Parathyroid adenoma (tissue), 2 donors: Measurements from ENCODE around the gene PRDM2.

ENCODE experiments used
- H2AFZ ChIP-seq: fragments of 300-600 bp; sonication (generic); one replicate; pipeline ENCODE4 v1.7.0; 2017; ENCODE audit warnings: antibody characterized with exemption, mild to moderate bottlenecking
- H3K27ac ChIP-seq: fragments of 300-600 bp; sonication (generic); one replicate; pipeline ENCODE4 v1.7.0; 2017
- H3K27me3 ChIP-seq: fragments of 300-600 bp; sonication (generic); one replicate; pipeline ENCODE4 v1.7.0; 2017; ENCODE audit warnings: low read length; ENCODE audit not compliant: control insufficient read depth, insufficient read depth
- H3K36me3 ChIP-seq: fragments of 300-600 bp; sonication (generic); one replicate; pipeline ENCODE4 v1.7.0; 2017; ENCODE audit warnings: low read length; ENCODE audit not compliant: control insufficient read depth, insufficient read depth
- H3K4me1 ChIP-seq: fragments of 300-600 bp; sonication (generic); one replicate; pipeline ENCODE4 v1.7.0; 2017; ENCODE audit warnings: control low read depth
- H3K4me2 ChIP-seq: fragments of 300-600 bp; sonication (generic); one replicate; pipeline ENCODE4 v1.7.0; 2017; ENCODE audit warnings: low read length
- H3K4me3 ChIP-seq: fragments of 300-600 bp; sonication (generic); one replicate; pipeline ENCODE4 v1.7.0; 2017; ENCODE audit warnings: low read depth, low read length
- H3K79me2 ChIP-seq: fragments of 300-600 bp; sonication (generic); one replicate; pipeline ENCODE4 v1.7.0; 2017; ENCODE audit warnings: control low read depth
- H3K9ac ChIP-seq: fragments of 300-600 bp; sonication (generic); one replicate; pipeline ENCODE4 v1.7.0; 2017; ENCODE audit warnings: mild to moderate bottlenecking
- H3K9me3 ChIP-seq: fragments of 300-600 bp; sonication (generic); one replicate; pipeline ENCODE4 v1.7.0; 2017; ENCODE audit warnings: low read length; ENCODE audit not compliant: control insufficient read depth
- TF ChIP-seq, protein P1 (sequence below): fragments of 300-600 bp; sonication (generic); IDR thresholded peaks from one replicate; pipeline ENCODE4 v1.7.0; 2017; ENCODE audit warnings: antibody characterized with exemption, mild to moderate bottlenecking
- donor health status: primary hyperparathyroidism.

Gene PRDM2

GRCh38 chr1:13763222-13763621 is 63.2 kb downstream of the PRDM2 start:
- H3K4me1 ChIP-seq: peaks cover 10% of the 10 kb centered on the region
- no peaks in the 10 kb centered on the region for H3K9me3 ChIP-seq
- H3K27ac ChIP-seq: no peak overlapping the region

GRCh38 chr1:13763991-13764390 is 64.0 kb downstream of the PRDM2 start:
- Histone ChIP-seq H3K27me3 (no peaks in the 10 kb centered on the region), H3K27ac (no peak overlapping the region), H3K9me3 (no peaks in the 10 kb centered on the region), H3K4me3 (no peak overlapping the region), H3K79me2 (peaks cover 17% of the 10 kb centered on the region), H3K4me2 (no peak overlapping the region), H3K36me3 (no peaks in the 10 kb centered on the region), H3K9ac (no peak overlapping the region), H3K4me1 (peaks cover 10% of the 10 kb centered on the region), H2AFZ (no peak overlapping the region)
- TF ChIP-seq, protein P1, sequence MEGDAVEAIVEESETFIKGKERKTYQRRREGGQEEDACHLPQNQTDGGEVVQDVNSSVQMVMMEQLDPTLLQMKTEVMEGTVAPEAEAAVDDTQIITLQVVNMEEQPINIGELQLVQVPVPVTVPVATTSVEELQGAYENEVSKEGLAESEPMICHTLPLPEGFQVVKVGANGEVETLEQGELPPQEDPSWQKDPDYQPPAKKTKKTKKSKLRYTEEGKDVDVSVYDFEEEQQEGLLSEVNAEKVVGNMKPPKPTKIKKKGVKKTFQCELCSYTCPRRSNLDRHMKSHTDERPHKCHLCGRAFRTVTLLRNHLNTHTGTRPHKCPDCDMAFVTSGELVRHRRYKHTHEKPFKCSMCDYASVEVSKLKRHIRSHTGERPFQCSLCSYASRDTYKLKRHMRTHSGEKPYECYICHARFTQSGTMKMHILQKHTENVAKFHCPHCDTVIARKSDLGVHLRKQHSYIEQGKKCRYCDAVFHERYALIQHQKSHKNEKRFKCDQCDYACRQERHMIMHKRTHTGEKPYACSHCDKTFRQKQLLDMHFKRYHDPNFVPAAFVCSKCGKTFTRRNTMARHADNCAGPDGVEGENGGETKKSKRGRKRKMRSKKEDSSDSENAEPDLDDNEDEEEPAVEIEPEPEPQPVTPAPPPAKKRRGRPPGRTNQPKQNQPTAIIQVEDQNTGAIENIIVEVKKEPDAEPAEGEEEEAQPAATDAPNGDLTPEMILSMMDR: no peak

More at GRCh38 chr1:13763222-13763621, 63.2 kb downstream of the PRDM2 start:
- Histone ChIP-seq H2AFZ (no peak overlapping the region), H3K27me3 (no peaks in the 10 kb centered on the region), H3K79me2 (peaks cover 10% of the 10 kb centered on the region), H3K9ac (no peak overlapping the region), H3K4me2 (no peak overlapping the region), H3K4me3 (no peak overlapping the region), H3K36me3 (no peaks in the 10 kb centered on the region)
- TF ChIP-seq, protein P1: no peak

DNA sequence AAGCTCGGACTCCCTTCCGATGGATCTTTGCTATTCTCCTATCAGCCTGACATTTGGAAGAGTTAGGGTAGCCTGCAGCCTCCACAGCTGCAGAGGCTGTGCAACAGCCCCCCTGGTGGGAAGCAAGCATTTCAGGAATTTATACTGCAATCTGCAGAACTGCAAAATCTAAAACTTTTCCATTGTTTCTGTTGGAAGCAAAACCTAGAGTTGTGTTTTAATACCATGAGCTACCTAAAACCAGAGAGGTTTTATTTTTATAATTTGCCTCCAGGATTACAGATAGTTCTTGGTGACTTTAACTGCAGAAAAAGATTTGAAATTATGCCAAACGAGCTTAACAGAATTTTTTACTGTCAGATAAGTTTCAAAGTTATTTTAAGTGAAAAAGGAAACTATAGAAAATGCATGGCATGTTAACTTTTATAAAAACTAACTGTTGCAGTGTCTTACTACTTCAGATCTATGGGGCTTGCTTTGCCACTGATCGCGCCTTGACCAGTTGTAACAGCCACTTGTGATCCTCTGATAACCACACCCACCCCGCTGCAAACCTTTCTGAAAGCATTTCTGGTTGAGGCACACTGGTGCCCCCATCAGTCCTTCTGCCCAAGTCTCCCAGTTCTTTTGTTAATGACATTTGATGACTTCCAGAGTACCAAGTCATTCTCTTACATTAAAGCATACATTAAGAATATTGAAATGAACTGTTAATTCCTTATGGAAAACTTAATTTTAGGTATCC is 64.8 kb downstream of the PRDM2 start:
- H3K4me3 ChIP-seq: no peak overlapping the region
- no peaks in the 10 kb centered on the region for H3K27me3 ChIP-seq
- TF ChIP-seq, protein P1: no peak
- peaks cover 9% of the 10 kb centered on the region for H3K4me1 ChIP-seq
- H3K36me3 ChIP-seq: no peaks in the 10 kb centered on the region
- H3K27ac ChIP-seq: no peak overlapping the region
- H3K9ac ChIP-seq: no peak overlapping the region
- no peak overlapping the region for H3K4me2 ChIP-seq
- H3K79me2 ChIP-seq: peaks cover 22% of the 10 kb centered on the region
- no peak overlapping the region for H2AFZ ChIP-seq
- H3K9me3 ChIP-seq: no peaks in the 10 kb centered on the region

DNA sequence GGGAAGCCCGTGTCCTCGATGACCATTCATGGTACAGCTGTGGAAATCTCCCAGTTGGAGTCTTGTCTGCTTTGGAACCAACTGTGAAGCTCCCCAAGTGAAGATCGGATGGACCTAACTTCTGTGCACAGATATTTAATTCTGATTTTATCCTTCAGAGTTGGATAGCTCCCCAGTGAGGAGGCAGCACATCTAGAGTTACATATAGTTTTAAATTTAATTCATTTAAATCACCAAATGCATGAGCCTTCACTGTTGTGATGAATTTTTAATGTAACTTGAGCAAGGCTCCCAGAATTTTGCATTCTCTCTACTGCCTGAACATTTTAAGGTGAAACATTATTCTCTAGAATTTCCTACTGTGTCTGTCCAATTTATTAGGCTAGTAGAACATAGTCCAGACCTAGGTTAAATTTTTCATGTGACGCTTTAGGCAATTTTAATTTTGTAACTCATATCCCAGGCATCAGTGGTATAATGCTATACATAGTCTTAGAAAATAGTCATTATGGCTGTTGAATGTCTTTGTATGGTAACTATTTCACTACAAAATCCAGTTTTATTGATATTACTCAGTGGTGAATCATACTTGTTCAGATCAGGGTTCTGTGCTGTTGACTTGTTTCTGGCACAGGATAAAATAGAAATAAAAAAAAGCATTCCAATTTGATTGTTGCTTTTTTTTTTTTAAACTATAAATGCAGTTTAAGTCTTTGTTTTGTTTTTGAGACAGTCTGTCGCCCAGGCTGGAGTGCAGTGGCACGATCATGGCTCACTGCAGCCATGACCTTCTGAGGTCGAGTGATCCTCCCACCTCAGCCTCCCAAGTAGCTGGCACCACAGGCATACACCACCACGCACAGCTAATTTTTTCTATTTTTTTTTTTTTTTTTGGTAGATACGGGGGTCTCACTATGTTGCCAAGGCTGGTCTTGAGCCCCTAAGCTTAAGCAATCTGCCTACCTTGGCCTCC is 66.9 kb downstream of the PRDM2 start:
- Histone ChIP-seq H3K79me2 (peaks cover 29% of the 10 kb centered on the region), H3K36me3 (no peaks in the 10 kb centered on the region), H3K4me1 (peaks cover 5% of the 10 kb centered on the region), H3K9me3 (no peaks in the 10 kb centered on the region), H3K27me3 (no peaks in the 10 kb centered on the region), H3K27ac (no peak overlapping the region), H3K4me3 (no peak overlapping the region), H2AFZ (no peak overlapping the region), H3K4me2 (no peak overlapping the region), H3K9ac (no peak overlapping the region)
- TF ChIP-seq, protein P1: no peak
